Parathyroid adenoma (tissue), 2 donors: ENCODE results near the gene SPEM3.

ENCODE experiments used
- H2AFZ ChIP-seq: fragments of 300-600 bp; sonication (generic); one replicate; pipeline ENCODE4 v1.7.0; 2017; ENCODE audit warnings: antibody characterized with exemption, mild to moderate bottlenecking
- H3K27ac ChIP-seq: fragments of 300-600 bp; sonication (generic); one replicate; pipeline ENCODE4 v1.7.0; 2017
- H3K27me3 ChIP-seq: fragments of 300-600 bp; sonication (generic); one replicate; pipeline ENCODE4 v1.7.0; 2017; ENCODE audit warnings: low read length; ENCODE audit not compliant: control insufficient read depth, insufficient read depth
- H3K36me3 ChIP-seq: fragments of 300-600 bp; sonication (generic); one replicate; pipeline ENCODE4 v1.7.0; 2017; ENCODE audit warnings: low read length; ENCODE audit not compliant: control insufficient read depth, insufficient read depth
- H3K4me1 ChIP-seq: fragments of 300-600 bp; sonication (generic); one replicate; pipeline ENCODE4 v1.7.0; 2017; ENCODE audit warnings: control low read depth
- H3K4me2 ChIP-seq: fragments of 300-600 bp; sonication (generic); one replicate; pipeline ENCODE4 v1.7.0; 2017; ENCODE audit warnings: low read length
- H3K4me3 ChIP-seq: fragments of 300-600 bp; sonication (generic); one replicate; pipeline ENCODE4 v1.7.0; 2017; ENCODE audit warnings: low read depth, low read length
- H3K79me2 ChIP-seq: fragments of 300-600 bp; sonication (generic); one replicate; pipeline ENCODE4 v1.7.0; 2017; ENCODE audit warnings: control low read depth
- H3K9ac ChIP-seq: fragments of 300-600 bp; sonication (generic); one replicate; pipeline ENCODE4 v1.7.0; 2017; ENCODE audit warnings: mild to moderate bottlenecking
- H3K9me3 ChIP-seq: fragments of 300-600 bp; sonication (generic); one replicate; pipeline ENCODE4 v1.7.0; 2017; ENCODE audit warnings: low read length; ENCODE audit not compliant: control insufficient read depth
- CTCF ChIP-seq: fragments of 300-600 bp; sonication (generic); IDR thresholded peaks from one replicate; pipeline ENCODE4 v1.7.0; 2017; ENCODE audit warnings: antibody characterized with exemption, mild to moderate bottlenecking
- donor health status: primary hyperparathyroidism.

SPEM3 gene

DNA sequence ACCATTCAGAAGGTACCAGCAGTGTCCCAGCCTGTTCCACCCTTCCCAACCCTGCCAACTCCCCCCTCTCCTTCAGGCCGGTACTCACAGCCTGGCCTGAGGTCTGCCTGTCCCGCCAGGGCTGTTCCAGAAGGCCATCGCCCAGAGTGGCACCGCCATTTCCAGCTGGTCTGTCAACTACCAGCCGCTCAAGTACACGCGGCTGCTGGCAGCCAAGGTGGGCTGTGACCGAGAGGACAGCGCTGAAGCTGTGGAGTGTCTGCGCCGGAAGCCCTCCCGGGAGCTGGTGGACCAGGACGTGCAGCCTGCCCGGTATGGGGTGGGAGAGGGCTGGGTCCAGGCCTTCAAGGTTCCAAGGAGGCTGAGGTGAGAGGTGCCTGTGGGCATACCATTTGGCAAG is 13.8 kb upstream of the SPEM3 start:
- no peaks in the 10 kb centered on the region for H3K4me1 ChIP-seq
- H2AFZ ChIP-seq = no peak overlapping the region
- no peak overlapping the region for H3K9ac ChIP-seq
- no peak overlapping the region for H3K27ac ChIP-seq
- H3K79me2 ChIP-seq = no peaks in the 10 kb centered on the region
- H3K4me3 ChIP-seq = no peak overlapping the region
- H3K4me2 ChIP-seq = no peak overlapping the region
- H3K9me3 ChIP-seq = no peaks in the 10 kb centered on the region
- TF ChIP-seq CTCF = no peak
- no peaks in the 10 kb centered on the region for H3K36me3 ChIP-seq
- H3K27me3 ChIP-seq = no peaks in the 10 kb centered on the region

DNA sequence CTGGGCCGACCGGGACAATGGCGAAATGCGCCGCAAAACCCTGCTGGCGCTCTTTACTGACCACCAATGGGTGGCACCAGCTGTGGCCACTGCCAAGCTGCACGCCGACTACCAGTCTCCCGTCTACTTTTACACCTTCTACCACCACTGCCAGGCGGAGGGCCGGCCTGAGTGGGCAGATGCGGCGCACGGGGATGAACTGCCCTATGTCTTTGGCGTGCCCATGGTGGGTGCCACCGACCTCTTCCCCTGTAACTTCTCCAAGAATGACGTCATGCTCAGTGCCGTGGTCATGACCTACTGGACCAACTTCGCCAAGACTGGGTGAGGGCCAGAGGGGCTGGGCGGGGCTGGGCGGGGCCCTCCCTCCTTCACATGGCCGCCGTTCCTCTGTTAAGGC is 12.9 kb upstream of the SPEM3 start:
- Histone ChIP-seq H3K4me3 (no peak overlapping the region), H3K9ac (no peak overlapping the region), H3K4me1 (no peaks in the 10 kb centered on the region), H2AFZ (no peak overlapping the region), H3K4me2 (no peak overlapping the region), H3K79me2 (no peaks in the 10 kb centered on the region), H3K27me3 (no peaks in the 10 kb centered on the region), H3K27ac (no peak overlapping the region), H3K9me3 (no peaks in the 10 kb centered on the region), H3K36me3 (no peaks in the 10 kb centered on the region)
- no peak for TF ChIP-seq CTCF

GRCh38 chr17:7416323-7416722 is 12.3 kb upstream of the SPEM3 start:
- H3K4me2 ChIP-seq = no peak overlapping the region
- no peak overlapping the region for H2AFZ ChIP-seq
- H3K36me3 ChIP-seq = no peaks in the 10 kb centered on the region
- no peaks in the 10 kb centered on the region for H3K79me2 ChIP-seq
- H3K27ac ChIP-seq = no peak overlapping the region
- no peaks in the 10 kb centered on the region for H3K4me1 ChIP-seq
- H3K4me3 ChIP-seq = no peak overlapping the region
- H3K27me3 ChIP-seq = no peaks in the 10 kb centered on the region
- no peak overlapping the region for H3K9ac ChIP-seq
- no peaks in the 10 kb centered on the region for H3K9me3 ChIP-seq
- no peak for TF ChIP-seq CTCF

- no peak overlapping the region for H3K4me2 ChIP-seq
- no peaks in the 10 kb centered on the region for H3K79me2 ChIP-seq
- H3K4me3 ChIP-seq = no peak overlapping the region
- no peak overlapping the region for H3K27ac ChIP-seq
- no peaks in the 10 kb centered on the region for H3K9me3 ChIP-seq
- no peak overlapping the region for H3K9ac ChIP-seq
- H3K36me3 ChIP-seq = no peaks in the 10 kb centered on the region
- H2AFZ ChIP-seq = no peak overlapping the region
- H3K27me3 ChIP-seq = no peaks in the 10 kb centered on the region
- no peaks in the 10 kb centered on the region for H3K4me1 ChIP-seq
- TF ChIP-seq CTCF = no peak
Measured at GRCh38 chr17:7417056-7417655, 11.5 kb upstream of the SPEM3 start.

DNA sequence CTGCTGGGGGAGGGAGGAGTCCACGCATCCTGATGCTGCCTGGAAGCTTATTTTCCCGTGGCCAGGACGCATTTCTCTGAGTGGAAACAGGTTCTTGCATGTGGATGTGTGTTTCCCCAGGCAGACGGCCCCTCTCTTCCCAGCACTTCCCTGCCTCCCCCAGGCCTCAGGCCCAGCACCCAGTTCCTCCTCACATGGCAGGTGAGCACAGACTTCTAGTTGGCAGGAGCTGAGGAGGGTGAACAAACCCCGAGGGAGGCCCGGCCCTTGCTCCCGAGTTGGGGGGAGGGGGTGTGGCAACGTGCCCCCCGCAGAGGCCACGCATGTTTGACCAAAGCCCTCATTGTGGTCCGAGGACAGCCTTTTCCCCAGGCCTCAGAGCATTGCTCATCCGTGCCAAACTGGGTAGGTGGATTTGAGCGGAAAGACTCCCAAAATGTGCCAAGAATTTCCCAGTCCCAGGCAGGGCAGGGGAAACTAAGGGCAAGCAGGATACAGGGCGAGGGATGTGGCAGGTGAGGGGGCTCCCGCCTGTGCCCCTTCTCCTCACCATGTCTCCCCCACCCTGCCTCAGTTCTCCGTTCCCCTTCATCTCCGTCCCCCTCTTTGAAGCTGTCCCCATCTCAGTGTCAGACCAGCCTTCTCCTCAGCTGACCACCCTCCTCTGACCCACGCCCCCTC is 10.0 kb upstream of the SPEM3 start:
- no peak for TF ChIP-seq CTCF
- Histone ChIP-seq H3K79me2 (no peaks in the 10 kb centered on the region), H3K4me1 (no peaks in the 10 kb centered on the region), H3K9ac (no peak overlapping the region), H3K9me3 (no peaks in the 10 kb centered on the region), H3K27ac (no peak overlapping the region), H3K36me3 (no peaks in the 10 kb centered on the region), H3K4me2 (no peak overlapping the region), H2AFZ (no peak overlapping the region), H3K4me3 (no peak overlapping the region), H3K27me3 (no peaks in the 10 kb centered on the region)
